GM18951 (cell line): ENCODE data around the gene CENPN.
A peak's percentile ranks its signal among the peaks of the same experiment; 100 is the strongest.

Source experiments
- POLR2A ChIP-seq: IDR thresholded peaks from 4 replicates; pipeline ENCODE4 v1.6.1; 2011; ENCODE audit warnings: mild to moderate bottlenecking; ENCODE audit not compliant: insufficient read length, insufficient read depth; ENCODE audit errors: extremely low read depth
- in situ Hi-C: fragments of 300-500 bp; cut with MboI; formaldehyde crosslinking; loops from one replicate; pipeline ENCODE4 v1.12.0; 2022; ENCODE audit warnings: low sequenced_read_pairs, mixed read lengths, inconsistent platforms; ENCODE audit not compliant: unreplicated experiment

CENPN gene

DNA sequence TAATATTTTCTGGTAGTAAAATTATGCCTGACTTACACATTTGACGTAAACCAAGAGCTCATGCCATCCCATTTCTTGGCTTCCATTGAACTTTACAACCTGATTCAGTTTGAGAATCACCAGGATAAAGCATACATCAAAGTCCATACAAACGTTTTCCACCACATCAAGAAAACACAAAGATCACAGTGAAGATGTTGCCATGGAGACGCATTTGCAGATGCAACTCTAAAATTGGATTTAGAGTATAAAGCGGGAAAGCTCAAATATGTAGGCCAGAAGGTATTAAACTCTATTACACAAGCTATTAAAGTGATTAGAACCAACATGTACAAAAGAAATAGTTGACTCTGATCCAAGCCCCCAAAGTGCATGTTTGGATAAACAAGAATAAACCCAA, 59.7 kb downstream of the CENPN start:
- TF ChIP-seq POLR2A = no peak
- in situ Hi-C loops = no loop called here

DNA sequence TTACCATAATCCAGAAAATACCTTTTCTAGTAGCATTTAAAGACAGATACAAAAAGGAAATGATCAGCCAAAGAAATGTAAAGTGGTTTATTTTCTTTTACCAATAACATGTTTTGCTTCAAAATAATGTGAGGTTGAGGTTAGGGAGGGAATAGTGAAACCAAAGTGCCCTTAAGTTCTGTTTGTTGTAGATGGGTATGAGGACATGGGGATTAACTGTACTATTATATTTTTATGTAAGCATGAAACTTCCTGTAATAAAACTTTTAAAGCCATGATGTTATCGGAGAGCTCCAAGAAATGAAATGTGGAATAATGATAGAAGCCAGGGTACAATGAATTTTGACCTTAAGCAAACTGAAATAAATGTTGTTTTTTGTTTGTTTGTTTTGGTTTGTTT, 60.2 kb downstream of the CENPN start:
- in situ Hi-C loops = no loop called here
- no peak for TF ChIP-seq POLR2A

DNA sequence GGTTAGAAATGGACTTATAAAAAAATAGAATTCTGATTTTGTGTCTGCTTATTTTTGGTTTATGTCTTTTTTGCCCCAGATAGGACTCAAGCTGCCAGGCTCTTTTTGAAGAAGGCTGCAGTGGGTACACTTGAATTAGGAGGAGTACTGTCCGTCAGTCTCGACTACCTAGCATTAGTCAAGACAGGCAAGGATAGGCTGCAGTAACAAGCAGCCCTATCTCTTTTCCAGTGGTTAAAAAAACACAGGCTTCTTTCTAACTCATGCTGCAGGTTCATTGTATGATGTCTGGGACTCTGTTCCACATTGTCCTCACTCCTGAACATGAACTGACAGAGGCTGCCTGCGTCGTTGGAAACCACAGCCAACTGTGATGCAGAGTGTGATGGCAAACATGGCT, 62.0 kb downstream of the CENPN start:
- TF ChIP-seq POLR2A = no peak
- in situ Hi-C loops = no loop called here

DNA sequence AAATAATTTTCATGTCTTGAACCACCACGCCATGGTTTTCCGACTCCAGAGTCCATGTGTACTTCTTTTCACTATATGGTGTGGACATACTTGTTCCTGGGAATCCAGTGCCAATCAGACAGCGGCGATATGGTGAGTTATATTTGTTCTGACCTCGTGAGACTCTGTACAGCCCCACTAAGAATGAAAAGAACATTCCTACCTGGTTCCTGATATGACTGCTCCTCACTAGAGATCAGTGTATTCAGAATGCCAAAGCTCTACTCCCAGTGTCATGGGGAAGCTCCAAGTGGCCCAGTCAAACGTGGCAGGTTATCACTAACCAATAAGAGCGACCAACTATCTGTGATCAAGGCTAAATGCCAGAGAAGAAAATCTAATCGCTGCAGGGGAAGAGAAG, 64.0 kb downstream of the CENPN start:
- in situ Hi-C loops = no loop called here
- no peak for TF ChIP-seq POLR2A

DNA sequence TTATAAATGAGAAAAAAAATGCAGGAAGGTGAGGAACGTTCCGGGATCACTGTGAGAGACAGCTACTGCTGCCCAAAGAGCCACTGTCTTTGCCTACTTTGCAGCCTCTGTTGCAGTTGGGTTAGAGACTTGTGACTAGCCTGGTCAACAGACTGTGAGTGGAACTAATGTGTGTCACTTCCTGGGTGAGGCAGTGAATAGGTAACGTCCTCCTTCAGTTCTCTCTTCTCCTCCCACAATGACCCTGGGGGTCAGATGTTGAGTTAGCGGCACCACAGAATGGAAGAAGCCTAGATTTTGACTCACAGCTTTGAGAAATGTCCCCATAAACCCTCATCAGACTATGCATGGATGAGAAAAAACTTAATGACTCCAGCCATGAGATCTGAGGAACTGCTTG, 64.8 kb downstream of the CENPN start:
- in situ Hi-C loops = no loop called here
- TF ChIP-seq POLR2A = no peak

GRCh38 chr16:81073560-81074330, 66.7 kb downstream of the CENPN start:
- no peak for TF ChIP-seq POLR2A
- in situ Hi-C loops = no loop called here

GRCh38 chr16:81076566-81077075, 69.6 kb downstream of the CENPN start:
- in situ Hi-C loops = no loop called here
- no peak for TF ChIP-seq POLR2A

GRCh38 chr16:81077076-81077940, 70.3 kb downstream of the CENPN start, which contains the start of gene C16orf46:
TSS of gene C16orf46 (minus strand) at chr16:81077238. CDS start at chr16:81063955, 13,283 bp downstream.
- TF ChIP-seq POLR2A = peak; percentile 79
- in situ Hi-C loops = no loop called here

- TF ChIP-seq POLR2A = no peak
- in situ Hi-C loops = no loop called here
These were observed 73.2 kb downstream of the CENPN start for GRCh38 chr16:81080233-81080632.

- in situ Hi-C loops = no loop called here
- no peak for TF ChIP-seq POLR2A
These were observed 74.0 kb downstream of the CENPN start for GRCh38 chr16:81081014-81081413.
